Fibroblast of lung (primary cell): ENCODE measurements around the gene LRP8.

Experiments
- CTCF ChIP-seq, 2 donors: IDR thresholded peaks in 1 of 2; conservative IDR thresholded peaks in 1 of 2; 1 replicate in 1 of 2; 2 replicates in 1 of 2; pipeline ENCODE4 v1.5.1; 2011 to 2012; ENCODE audit warnings: low read length in 2 of 2, control low read depth in 1 of 2, inconsistent platforms in 1 of 2, low read depth in 1 of 2, mild to moderate bottlenecking in 1 of 2
- EZH2 ChIP-seq: IDR thresholded peaks from 2 replicates; pipeline ENCODE4 v1.5.1; 2012; ENCODE audit warnings: low read length, control low read depth, mild to moderate bottlenecking; ENCODE audit errors: missing control alignments

DNA sequence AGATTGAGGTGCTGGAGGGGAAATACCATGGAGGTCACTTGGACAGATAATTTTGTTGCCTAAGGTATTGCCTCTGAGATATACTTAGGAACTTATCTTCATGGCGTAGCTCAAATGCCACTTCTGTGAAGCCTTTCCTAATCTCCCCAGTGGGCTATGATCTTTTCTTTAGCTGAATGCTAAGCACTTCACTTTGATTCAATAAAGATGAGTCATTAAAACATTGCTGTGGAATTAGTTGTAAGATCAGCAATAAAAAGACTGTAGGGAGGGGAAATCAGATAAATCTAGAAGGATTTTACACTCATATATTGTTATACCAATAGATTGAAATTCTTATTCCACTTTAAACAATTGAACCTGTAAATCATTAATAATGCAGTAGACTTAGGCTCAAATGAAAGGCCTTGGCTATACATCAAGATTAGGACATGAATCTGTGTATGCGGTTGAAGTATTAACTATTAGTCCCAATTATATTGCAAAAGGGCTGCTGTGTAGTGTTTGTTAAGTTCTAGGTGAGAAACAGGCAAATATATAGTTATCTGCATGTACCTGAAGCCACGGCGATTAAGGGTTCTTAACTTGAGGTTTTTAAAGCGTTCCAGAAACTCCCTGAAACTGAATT lies 70.3 kb downstream of the LRP8 start:
- TF ChIP-seq CTCF (conservative IDR thresholded peaks at IDR 0.05 in 1 of 2, IDR thresholded peaks at IDR 0.05 in 1 of 2; ENCODE audit: low read depth in 1 of 2, low read length in 2 of 2) (no peak), EZH2 (no peak)
